Measurements from ENCODE around the gene GNG4. TPM values are rescaled to one million over a fixed set of nuclear protein-coding genes. Genes with fewer than 3 reads are reported as not detected.
A peak's percentile ranks its signal among the peaks of the same experiment; 100 is the strongest.
"Not testable (repeated sequence)": the region's sequence is repeated elsewhere in the genome, so short reads cannot be mapped to it uniquely, and the experiment has no call there.

GNG4 gene
- total RNA-seq, 1 donor, result under 0.01 TPM

GRCh38 chr1:235622936-235623779, 26.4 kb downstream of the GNG4 start:
- Histone ChIP-seq H4K20me1 (ENCODE audit: insufficient read depth, low read length) (no peaks in the 10 kb centered on the region), H3K27me3 (ENCODE audit: insufficient read depth, low read length) (peaks cover 7% of the 10 kb centered on the region), H2AFZ (ENCODE audit: low read length) (no peak overlapping the region), H3K4me1 (ENCODE audit: insufficient read depth, low read length) (peaks cover 13% of the 10 kb centered on the region), H3K27ac (ENCODE audit: low read depth, low read length) (no peak overlapping the region), H3K9me3 (ENCODE audit: low read depth, low read length) (no peaks in the 10 kb centered on the region), H3K4me2 (ENCODE audit: insufficient read depth, low read length) (no peak overlapping the region), H3K36me3 (ENCODE audit: insufficient read depth, low read length) (no peaks in the 10 kb centered on the region), H3K4me3 (ENCODE audit: insufficient read depth, low read length) (no peak overlapping the region), H3K79me2 (ENCODE audit: insufficient read depth, low read length) (no peaks in the 10 kb centered on the region)
- DNase-seq (ENCODE audit: insufficient read length, low spot score, missing footprints), result no peak
- no peak for TF ChIP-seq CTCF (IDR thresholded peaks at IDR 0.05; ENCODE audit: extremely low read depth, low read depth, low read length)

- H3K36me3 ChIP-seq (ENCODE audit: insufficient read depth, low read length); H3K27ac ChIP-seq (ENCODE audit: low read depth, low read length); H3K27me3 ChIP-seq (ENCODE audit: insufficient read depth, low read length); H3K4me3 ChIP-seq (ENCODE audit: insufficient read depth, low read length); H3K4me2 ChIP-seq (ENCODE audit: insufficient read depth, low read length); DNase-seq (ENCODE audit: insufficient read length, low spot score, missing footprints); H4K20me1 ChIP-seq (ENCODE audit: insufficient read depth, low read length); H3K79me2 ChIP-seq (ENCODE audit: insufficient read depth, low read length); H3K4me1 ChIP-seq (ENCODE audit: insufficient read depth, low read length); H3K9me3 ChIP-seq (ENCODE audit: low read depth, low read length): not testable (repeated sequence)
- peak overlapping the region; percentile 51 for H2AFZ ChIP-seq (ENCODE audit: low read length)
Observed at GRCh38 chr1:235619149-235619548, 30.4 kb downstream of the GNG4 start.

- Histone ChIP-seq H3K4me1 (ENCODE audit: insufficient read depth, low read length) (peaks cover 4% of the 10 kb centered on the region), H3K9me3 (ENCODE audit: low read depth, low read length) (no peaks in the 10 kb centered on the region), H3K4me3 (ENCODE audit: insufficient read depth, low read length) (no peak overlapping the region), H3K27me3 (ENCODE audit: insufficient read depth, low read length) (no peaks in the 10 kb centered on the region), H3K27ac (ENCODE audit: low read depth, low read length) (no peak overlapping the region), H3K4me2 (ENCODE audit: insufficient read depth, low read length) (no peak overlapping the region), H3K79me2 (ENCODE audit: insufficient read depth, low read length) (no peaks in the 10 kb centered on the region), H4K20me1 (ENCODE audit: insufficient read depth, low read length) (no peaks in the 10 kb centered on the region), H2AFZ (ENCODE audit: low read length) (no peak overlapping the region), H3K36me3 (ENCODE audit: insufficient read depth, low read length) (no peaks in the 10 kb centered on the region)
- peak; percentile 65 for TF ChIP-seq CTCF (IDR thresholded peaks at IDR 0.05; ENCODE audit: extremely low read depth, low read depth, low read length)
- DNase-seq (ENCODE audit: insufficient read length, low spot score, missing footprints), result no peak
Observed at GRCh38 chr1:235617808-235618207, 31.8 kb downstream of the GNG4 start.

GRCh38 chr1:235617140-235617539, 32.4 kb downstream of the GNG4 start:
- Histone ChIP-seq H4K20me1 (ENCODE audit: insufficient read depth, low read length) (no peaks in the 10 kb centered on the region), H3K4me3 (ENCODE audit: insufficient read depth, low read length) (no peak overlapping the region), H3K4me2 (ENCODE audit: insufficient read depth, low read length) (no peak overlapping the region), H3K4me1 (ENCODE audit: insufficient read depth, low read length) (peaks cover 4% of the 10 kb centered on the region), H3K79me2 (ENCODE audit: insufficient read depth, low read length) (no peaks in the 10 kb centered on the region), H3K9me3 (ENCODE audit: low read depth, low read length) (no peaks in the 10 kb centered on the region), H3K36me3 (ENCODE audit: insufficient read depth, low read length) (no peaks in the 10 kb centered on the region), H2AFZ (ENCODE audit: low read length) (no peak overlapping the region), H3K27ac (ENCODE audit: low read depth, low read length) (no peak overlapping the region), H3K27me3 (ENCODE audit: insufficient read depth, low read length) (no peaks in the 10 kb centered on the region)
- DNase-seq (ENCODE audit: insufficient read length, low spot score, missing footprints), result no peak
- no peak for TF ChIP-seq CTCF (IDR thresholded peaks at IDR 0.05; ENCODE audit: extremely low read depth, low read depth, low read length)

Measured in osteoblast (primary cell).